IMR-90 (cell line): ENCODE data around the gene PLXDC1. TPM values are rescaled to one million over a fixed set of nuclear protein-coding genes. Genes with fewer than 3 reads are reported as not detected.
"Not testable (repeated sequence)": the region's sequence is repeated elsewhere in the genome, so short reads cannot be mapped to it uniquely, and the experiment has no call there.

Experiments used
- ATAC-seq: fragments of 200-7000 bp; cut with Tn5 transposase; 2 replicates; pipeline ENCODE4 v1.9.1; 2020; ENCODE audit warnings: low read depth, mild to moderate bottlenecking, moderate library complexity
- BruUV-seq: library from RNA; stranded (reverse); fragments of 400-500 nt; replicated peaks from 2 replicates; lab custom pipeline; 2021; lab: Mats Ljungman, UMichigan
- CTCF ChIA-PET: fragments of 300-600 bp; formaldehyde crosslinking; extraction: SDS; loops from one replicate; lab custom pipeline; 2021; ENCODE audit warnings: antibody characterized with exemption; lab: Yijun Ruan, JAX
- POLR2A ChIA-PET: fragments of 300-600 bp; sonication (Branson Sonifier 250); formaldehyde crosslinking; loops from one replicate; lab custom pipeline; 2022; ENCODE audit warnings: antibody characterized with exemption; ENCODE audit not compliant: unreplicated experiment; lab: Charles Lee
- DNase-seq: peaks from one replicate; pipeline ENCODE4 v3.0.0; 2013
- H2AFZ ChIP-seq: replicated peaks from 2 replicates; pipeline ENCODE3; 2013; ENCODE audit warnings: low read length, mild to moderate bottlenecking; ENCODE audit not compliant: poor library complexity
- H2AK5ac ChIP-seq: 2 replicates; pipeline ENCODE4 v1.6.1; 2013; ENCODE audit warnings: low read depth, low read length, inconsistent platforms
- H2AK9ac ChIP-seq: replicated peaks from 2 replicates; pipeline ENCODE3; 2013; ENCODE audit warnings: mild to moderate bottlenecking, low read depth, low read length, moderate library complexity; ENCODE audit not compliant: poor library complexity
- H2BK120ac ChIP-seq: 2 replicates; pipeline ENCODE4 v1.6.1; 2013; ENCODE audit warnings: low read depth, low read length, inconsistent platforms
- H2BK15ac ChIP-seq: 3 replicates; pipeline ENCODE4 v1.6.1; 2013; ENCODE audit warnings: low read depth, low read length, inconsistent platforms
- H2BK20ac ChIP-seq: 2 replicates; pipeline ENCODE4 v1.6.1; 2013; ENCODE audit warnings: low read depth, mild to moderate bottlenecking, inconsistent platforms, low read length, moderate library complexity
- H2BK5ac ChIP-seq: 2 replicates; pipeline ENCODE4 v1.6.1; 2013; ENCODE audit warnings: mild to moderate bottlenecking, low read depth, low read length, inconsistent platforms; ENCODE audit not compliant: poor library complexity, severe bottlenecking
- H3K14ac ChIP-seq: replicated peaks from 2 replicates; pipeline ENCODE4 v1.6.1; 2013; ENCODE audit warnings: low read depth, low read length, inconsistent platforms
- H3K18ac ChIP-seq: 2 replicates; pipeline ENCODE4 v1.6.1; 2013; ENCODE audit warnings: low read depth, low read length, control low read depth
- H3K23ac ChIP-seq: 2 replicates; pipeline ENCODE4 v1.6.1; 2013; ENCODE audit warnings: low read depth, low read length, inconsistent platforms
- H3K27ac ChIP-seq: 2 replicates; pipeline ENCODE4 v1.5.1; 2013; ENCODE audit warnings: mild to moderate bottlenecking, control low read depth, low read length; ENCODE audit not compliant: insufficient read depth
- H3K27me3 ChIP-seq: 2 replicates; pipeline ENCODE4 v1.6.1; 2013; ENCODE audit warnings: low read length; ENCODE audit not compliant: control insufficient read depth, insufficient read depth
- H3K36me3 ChIP-seq: 2 replicates; pipeline ENCODE4 v1.6.1; 2013; ENCODE audit warnings: low read length, mixed read lengths; ENCODE audit not compliant: control insufficient read depth, insufficient read depth
- H3K4ac ChIP-seq: 2 replicates; pipeline ENCODE4 v1.6.1; 2013; ENCODE audit warnings: low read depth, low read length, inconsistent platforms
- H3K4me1 ChIP-seq: 2 replicates; pipeline ENCODE4 v1.6.1; 2013; ENCODE audit warnings: low read length, mixed read lengths; ENCODE audit not compliant: control insufficient read depth, insufficient read depth
- H3K4me2 ChIP-seq: 2 replicates; pipeline ENCODE4 v1.6.1; 2013; ENCODE audit warnings: low read depth, mild to moderate bottlenecking, control low read depth, low read length, moderate library complexity
- H3K4me3 ChIP-seq: 2 replicates; pipeline ENCODE4 v1.5.1; 2013; ENCODE audit warnings: low read depth, mild to moderate bottlenecking, control low read depth, low read length, moderate library complexity; ENCODE audit not compliant: insufficient read depth
- H3K56ac ChIP-seq: 2 replicates; pipeline ENCODE4 v1.6.1; 2013; ENCODE audit warnings: low read length, inconsistent platforms; ENCODE audit not compliant: insufficient read depth; ENCODE audit errors: extremely low read depth
- H3K79me1 ChIP-seq, 2 experiments: 2 replicates each; pipeline ENCODE4 v1.6.1; 2013; ENCODE audit warnings: low read length in 2 of 2, inconsistent platforms in 1 of 2, low read depth in 1 of 2
- H3K9ac ChIP-seq: 2 replicates; pipeline ENCODE4 v1.6.1; 2013; ENCODE audit warnings: low read depth, low read length, control low read depth
- H3K9me1 ChIP-seq: 2 replicates; pipeline ENCODE4 v1.6.1; 2013; ENCODE audit warnings: low read length, inconsistent platforms; ENCODE audit not compliant: insufficient read depth
- H3K9me3 ChIP-seq: 2 replicates; pipeline ENCODE4 v1.6.1; 2013; ENCODE audit warnings: low read length; ENCODE audit not compliant: control insufficient read depth, insufficient read depth
- H4K20me1 ChIP-seq: 2 replicates; pipeline ENCODE4 v1.6.1; 2013; ENCODE audit warnings: low read length, inconsistent platforms; ENCODE audit not compliant: insufficient read depth
- H4K5ac ChIP-seq: 2 replicates; pipeline ENCODE4 v1.6.1; 2013; ENCODE audit warnings: mild to moderate bottlenecking, low read depth, low read length, control low read depth
- H4K8ac ChIP-seq, 2 experiments: 2 replicates each; pipeline ENCODE4 v1.6.1; 2013; ENCODE audit warnings: low read depth in 2 of 2, low read length in 2 of 2, control low read depth in 1 of 2, inconsistent platforms in 1 of 2
- H4K91ac ChIP-seq: 2 replicates; pipeline ENCODE4 v1.6.1; 2013; ENCODE audit warnings: low read depth, low read length, inconsistent platforms; ENCODE audit not compliant: insufficient read depth
- BHLHE40 ChIP-seq: fragments of 150-350 bp; IDR thresholded peaks from 2 replicates; pipeline ENCODE4 v1.6.1; 2016; ENCODE audit warnings: mild to moderate bottlenecking, low read depth, low read length
- CEBPB ChIP-seq: IDR thresholded peaks from 2 replicates; pipeline ENCODE4 v1.6.1; 2012; ENCODE audit warnings: low read depth, low read length, improper control_type of control experiment
- CHD1 ChIP-seq: IDR thresholded peaks from 2 replicates; pipeline ENCODE4 v1.6.1; 2012; ENCODE audit warnings: low read depth, low read length, improper control_type of control experiment
- ELK1 ChIP-seq: fragments of 150-350 bp; IDR thresholded peaks from 2 replicates; pipeline ENCODE4 v1.6.1; 2016; ENCODE audit warnings: low read depth, mild to moderate bottlenecking, low read length, moderate library complexity, borderline replicate concordance
- MAFK ChIP-seq: IDR thresholded peaks from 2 replicates; pipeline ENCODE4 v1.6.1; 2012; ENCODE audit warnings: low read depth, low read length, improper control_type of control experiment
- MAZ ChIP-seq: IDR thresholded peaks from 2 replicates; pipeline ENCODE4 v1.6.1; 2012; ENCODE audit warnings: low read depth, mild to moderate bottlenecking, low read length, improper control_type of control experiment, moderate library complexity, borderline replicate concordance
- POLR2A ChIP-seq: IDR thresholded peaks from 2 replicates; pipeline ENCODE4 v1.6.1; 2012; ENCODE audit warnings: mild to moderate bottlenecking, low read depth, low read length
- RAD21 ChIP-seq: IDR thresholded peaks from 2 replicates; pipeline ENCODE4 v1.6.1; 2012; ENCODE audit warnings: low read length, improper control_type of control experiment
- RFX5 ChIP-seq: IDR thresholded peaks from 2 replicates; pipeline ENCODE4 v1.8.0; 2012; ENCODE audit warnings: low read depth, mild to moderate bottlenecking, low read length, moderate library complexity
- WGBS, 2 experiments: methylation state at CpG; one replicate each; pipeline versions ENCODE4 v1.1.5 to v1.1.7; 2013; ENCODE audit warnings: missing lambda C conversion rate in 2 of 2; ENCODE audit not compliant: insufficient read length in 1 of 2; ENCODE audit errors: extremely low coverage in 2 of 2; 5-methylcytosine and 5-hydroxymethylcytosine counted together
- dilution Hi-C: fragments of 300-500 bp; cut with HindIII; formaldehyde crosslinking; loops from one replicate; pipeline ENCODE4 v1.14.3; 2018; ENCODE audit warnings: low sequenced_read_pairs; ENCODE audit not compliant: unreplicated experiment
- in situ Hi-C: fragments of 300-500 bp; cut with MboI; formaldehyde crosslinking; loops from 3 replicates; pipeline ENCODE4 v1.14.3; 2019; ENCODE audit warnings: low sequenced_read_pairs, inconsistent platforms, mixed read lengths
- intact Hi-C: fragments of 100-400 bp; cut with micrococcal nuclease; formaldehyde crosslinking; loops from 2 replicates; pipeline ENCODE4 v1.10.0; 2022
- polyA plus RNA-seq, 3 experiments: library from polyadenylated mRNA; depleted of rRNA; stranded (reverse); fragments of >200 nt; gene quantifications; 2 replicates each; pipeline ENCODE4 v1.2.3, GENCODE V29; 2012; ENCODE audit warnings: low replicate concordance in 1 of 3
- total RNA-seq: library from RNA; depleted of rRNA; stranded (reverse); fragments of >200 nt; gene quantifications from 2 replicates; pipeline ENCODE4 v1.2.3, GENCODE V29; 2012

PLXDC1 gene
- total and polyA plus RNA-seq, 2 of the 4 experiments (the other 2 are of a cell fraction): under 0.01 to 0.50 TPM

- ChIA-PET CTCF (no interaction called here), POLR2A (no interaction called here)
- no peak overlapping the region for H3K4me2 ChIP-seq
Observed at GRCh38 chr17:39169101-39169500, 17.7 kb upstream of the PLXDC1 start.

GRCh38 chr17:39168503-39168902, 17.1 kb upstream of the PLXDC1 start:
- intact Hi-C loops, H4K91ac ChIP-seq, H3K56ac ChIP-seq, H2BK20ac ChIP-seq, H3K9ac ChIP-seq, BruUV-seq, CTCF ChIA-PET, H2BK120ac ChIP-seq, H3K4ac ChIP-seq, H2AK9ac ChIP-seq, DNase-seq, H3K23ac ChIP-seq, H3K36me3 ChIP-seq, H2BK15ac ChIP-seq, H2AK5ac ChIP-seq, H3K9me3 ChIP-seq, H3K18ac ChIP-seq, H4K5ac ChIP-seq, H3K79me1 ChIP-seq, H3K14ac ChIP-seq, H2AFZ ChIP-seq, H3K27ac ChIP-seq, H4K20me1 ChIP-seq, H3K9me1 ChIP-seq, ATAC-seq, H3K4me2 ChIP-seq, H3K4me3 ChIP-seq, H4K8ac ChIP-seq, dilution Hi-C loops, POLR2A ChIA-PET, in situ Hi-C loops, H3K4me1 ChIP-seq, H2BK5ac ChIP-seq: not testable (repeated sequence)
- 100% methylated on average over 1 of the region's 10 CpGs; no CpG with 5 or more reads in 1 of the 2 experiments for WGBS, 2 experiments
- peaks cover 28% of the 10 kb centered on the region for H3K27me3 ChIP-seq

More at GRCh38 chr17:39169101-39169500, 17.7 kb upstream of the PLXDC1 start:
- in situ Hi-C loops (no loop called here), intact Hi-C loops (no loop called here), dilution Hi-C loops (no loop called here)
- Histone ChIP-seq H3K27me3 (peaks cover 28% of the 10 kb centered on the region), H3K79me1 (no peaks in the 10 kb centered on the region), H4K8ac (no peak overlapping the region), H4K20me1 (0 out of 2 replicates have a peak, but pooled peaks cover 4% of the 10 kb centered on the region), H4K91ac (no peak overlapping the region), H4K5ac (no peak overlapping the region), H2BK15ac (no peak overlapping the region), H3K9me3 (no peaks in the 10 kb centered on the region), H2AK9ac (no peak overlapping the region), H3K27ac (no peak overlapping the region), H3K9me1 (peaks cover 7% of the 10 kb centered on the region; the same call in 1 of the 2 replicates), H3K56ac (no peak overlapping the region), H3K4ac (no peak overlapping the region), H2BK5ac (no peak overlapping the region), H3K36me3 (no peaks in the 10 kb centered on the region), H3K4me1 (peaks cover 3% of the 10 kb centered on the region; the same call in 1 of the 2 replicates), H3K14ac (no peak overlapping the region), H3K4me3 (no peak overlapping the region), H3K18ac (no peak overlapping the region), H2BK20ac (no peak overlapping the region), H3K23ac (no peak overlapping the region), H2BK120ac (no peak overlapping the region), H2AFZ (no peak overlapping the region), H2AK5ac (no peak overlapping the region), H3K9ac (no peak overlapping the region)
- TF ChIP-seq MAZ (no peak), MAFK (no peak), RAD21 (no peak), CHD1 (no peak), CEBPB (no peak), RFX5 (no peak), ELK1 (no peak), BHLHE40 (no peak), POLR2A (no peak)
- no peak for DNase-seq
- BruUV-seq: no TSS peak
- WGBS, 2 experiments: 89% methylated on average over 8 of the region's 14 CpGs; no CpG with 5 or more reads in 1 of the 2 experiments
- ATAC-seq: no peak
